ENCODE results near the gene CRACDL.

DNA sequence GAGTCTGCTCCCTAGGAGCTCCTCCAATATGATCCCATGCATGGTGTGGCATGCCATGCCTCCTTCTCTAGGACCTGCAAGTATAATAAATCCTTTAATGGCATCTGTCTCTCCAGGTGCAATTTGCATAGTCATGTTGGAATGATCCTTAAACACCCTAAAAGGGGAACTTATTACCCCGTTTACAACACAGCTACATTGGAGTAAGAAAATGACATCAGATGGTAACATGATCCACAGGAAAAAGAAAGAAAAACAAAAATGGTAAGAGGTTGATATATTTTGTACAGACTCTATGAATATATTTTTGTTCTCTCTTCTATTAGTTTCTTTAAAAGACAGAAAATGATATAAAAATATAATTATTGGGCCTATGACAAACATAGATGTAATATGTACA, 79.0 kb downstream of the CRACDL start:
- TF ChIP-seq ARNT (IDR thresholded peaks at IDR 0.05) (no peak), FOXA1 (IDR thresholded peaks at IDR 0.05) (no peak), HDGF (IDR thresholded peaks at IDR 0.05; ENCODE audit: borderline replicate concordance) (no peak)
- TF ChIP-seq, protein P1, sequence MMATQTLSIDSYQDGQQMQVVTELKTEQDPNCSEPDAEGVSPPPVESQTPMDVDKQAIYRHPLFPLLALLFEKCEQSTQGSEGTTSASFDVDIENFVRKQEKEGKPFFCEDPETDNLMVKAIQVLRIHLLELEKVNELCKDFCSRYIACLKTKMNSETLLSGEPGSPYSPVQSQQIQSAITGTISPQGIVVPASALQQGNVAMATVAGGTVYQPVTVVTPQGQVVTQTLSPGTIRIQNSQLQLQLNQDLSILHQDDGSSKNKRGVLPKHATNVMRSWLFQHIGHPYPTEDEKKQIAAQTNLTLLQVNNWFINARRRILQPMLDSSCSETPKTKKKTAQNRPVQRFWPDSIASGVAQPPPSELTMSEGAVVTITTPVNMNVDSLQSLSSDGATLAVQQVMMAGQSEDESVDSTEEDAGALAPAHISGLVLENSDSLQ (IDR thresholded peaks at IDR 0.05), result no peak

All from HEK293T (cell line).